Keratinocyte (primary cell): Measurements from ENCODE around the gene ECE2. TPM values are rescaled to one million over a fixed set of nuclear protein-coding genes. Genes with fewer than 3 reads are reported as not detected.
A peak's percentile ranks its signal among the peaks of the same experiment; 100 is the strongest.

ENCODE experiments used
- DNase-seq: peaks from one replicate; pipeline ENCODE4 v3.0.0-alpha.2; 2011; ENCODE audit warnings: low read depth, missing footprints, low spot score
- FAIRE-seq: peaks from 2 replicates; lab custom pipeline; 2011; peaks lifted over from hg19 to GRCh38; lab: Jason Lieb, UNC
- H2AFZ ChIP-seq: 2 replicates; pipeline ENCODE4 v1.6.0; 2012; ENCODE audit warnings: low read length, control low read depth, inconsistent platforms; ENCODE audit not compliant: control insufficient read depth
- H3K27ac ChIP-seq: 2 replicates; pipeline ENCODE4 v1.5.1; 2011; ENCODE audit warnings: low read length; ENCODE audit not compliant: control insufficient read depth, insufficient read depth
- H3K27me3 ChIP-seq: 3 replicates; pipeline ENCODE4 v1.6.0; 2011; ENCODE audit warnings: low read length; ENCODE audit not compliant: control insufficient read depth, insufficient read depth; ENCODE audit errors: extremely low read depth
- H3K36me3 ChIP-seq, 2 experiments: 2 replicates in 1 of 2; 3 replicates in 1 of 2; pipeline ENCODE4 v1.5.1; 2011; ENCODE audit warnings: low read length in 2 of 2, mild to moderate bottlenecking in 1 of 2; ENCODE audit not compliant: control insufficient read depth in 2 of 2, insufficient read depth in 2 of 2; ENCODE audit errors: extremely low read depth in 1 of 2
- H3K4me1 ChIP-seq: 3 replicates; pipeline ENCODE4 v1.5.1; 2011; ENCODE audit warnings: low read length; ENCODE audit not compliant: control insufficient read depth, insufficient read depth; ENCODE audit errors: extremely low read depth
- H3K4me2 ChIP-seq: 3 replicates; pipeline ENCODE4 v1.6.0; 2011; ENCODE audit warnings: low read depth, low read length; ENCODE audit not compliant: control insufficient read depth, insufficient read depth; ENCODE audit errors: extremely low read depth
- H3K4me3 ChIP-seq, 3 experiments: fragments of 200-600 bp in 1 of 3; sonication (generic) in 1 of 3; 2 replicates in 2 of 3; 3 replicates in 1 of 3; pipeline ENCODE4 v1.5.1; 2011 to 2016; ENCODE audit warnings: low read length in 3 of 3, mild to moderate bottlenecking in 3 of 3, control low read depth in 2 of 3, inconsistent platforms in 1 of 3, low read depth in 1 of 3, mixed read lengths in 1 of 3, mixed run types in 1 of 3, moderate library complexity in 1 of 3; ENCODE audit not compliant: control insufficient read depth in 2 of 3, insufficient read depth in 2 of 3; ENCODE audit errors: extremely low read depth in 1 of 3
- H3K79me2 ChIP-seq: 2 replicates; pipeline ENCODE4 v1.6.0; 2012; ENCODE audit warnings: low read length; ENCODE audit not compliant: control insufficient read depth, insufficient read depth
- H3K9ac ChIP-seq: 3 replicates; pipeline ENCODE4 v1.6.0; 2011; ENCODE audit warnings: low read length; ENCODE audit not compliant: control insufficient read depth, insufficient read depth; ENCODE audit errors: extremely low read depth
- H3K9me1 ChIP-seq: 3 replicates; pipeline ENCODE4 v1.6.0; 2011; ENCODE audit warnings: low read length; ENCODE audit not compliant: control insufficient read depth, insufficient read depth; ENCODE audit errors: extremely low read depth
- H3K9me3 ChIP-seq: 2 replicates; pipeline ENCODE4 v1.5.1; 2012; ENCODE audit warnings: low read depth, low read length; ENCODE audit not compliant: control insufficient read depth
- H4K20me1 ChIP-seq: 3 replicates; pipeline ENCODE4 v1.6.0; 2011; ENCODE audit warnings: low read length; ENCODE audit not compliant: control insufficient read depth, insufficient read depth; ENCODE audit errors: extremely low read depth
- EZH2 ChIP-seq: IDR thresholded peaks from one replicate; pipeline ENCODE4 v1.6.1; 2012; ENCODE audit warnings: inconsistent platforms, mild to moderate bottlenecking, low read length, moderate library complexity
- dilution Hi-C: fragments of 300-500 bp; cut with MboI; formaldehyde crosslinking; loops from one replicate; pipeline ENCODE4 v1.7.0; 2020; ENCODE audit warnings: low sequenced_read_pairs; ENCODE audit not compliant: extremely low pct_ligation_motif_present
- polyA plus RNA-seq, 5 experiments: library from polyadenylated mRNA; depleted of rRNA in 3 of 5; stranded (reverse) in 3 of 5; stranded (forward) in 1 of 5; unstranded in 1 of 5; fragments of >200 nt; gene quantifications; 1 replicate in 1 of 5; 2 replicates in 3 of 5; 3 replicates in 1 of 5; pipeline versions ENCODE4 v1.2.1 to v1.2.3, GENCODE V29; 2011 to 2012; ENCODE audit warnings: missing spikeins in 2 of 5, low read depth in 1 of 5, low replicate concordance in 1 of 5
- TF ChIP-seq, protein P1 (sequence below), 3 experiments: IDR thresholded peaks in 1 of 3; conservative IDR thresholded peaks in 1 of 3; optimal IDR thresholded peaks in 1 of 3; 2 replicates in 2 of 3; 3 replicates in 1 of 3; pipeline versions ENCODE3 to v1.5.1; 2011; ENCODE audit warnings: low read length in 3 of 3, mild to moderate bottlenecking in 3 of 3, moderate library complexity in 2 of 3, control low read depth in 1 of 3, inconsistent platforms in 1 of 3; ENCODE audit not compliant: insufficient read depth in 2 of 3; ENCODE audit errors: extremely low read depth in 1 of 3

ECE2 gene
- polyA plus RNA-seq, 1 donor (not counting 4 experiments of a cell fraction or from before 2014, with no cell fraction given): not detected

- H3K4me3 ChIP-seq: no peak overlapping the region
Observed at GRCh38 chr3:184228376-184229137, 47.3 kb upstream of the ECE2 start.

GRCh38 chr3:184229394-184230080 lies 46.3 kb upstream of the ECE2 start, which contains the start of gene VWA5B2:
TSS of gene VWA5B2 (plus strand) at chr3:184229585. CDS start at chr3:184230529, 944 bp downstream.
- FAIRE-seq: no peak
- H3K9ac ChIP-seq: no peak within 1 kb of the TSS
- H3K79me2 ChIP-seq: no peaks in the 10 kb centered on the region
- H2AFZ ChIP-seq: no peak within 1 kb of the TSS
- no peaks in the 10 kb centered on the region for H3K9me3 ChIP-seq
- TF ChIP-seq EZH2: peak; percentile 99
- TF ChIP-seq, protein P1, sequence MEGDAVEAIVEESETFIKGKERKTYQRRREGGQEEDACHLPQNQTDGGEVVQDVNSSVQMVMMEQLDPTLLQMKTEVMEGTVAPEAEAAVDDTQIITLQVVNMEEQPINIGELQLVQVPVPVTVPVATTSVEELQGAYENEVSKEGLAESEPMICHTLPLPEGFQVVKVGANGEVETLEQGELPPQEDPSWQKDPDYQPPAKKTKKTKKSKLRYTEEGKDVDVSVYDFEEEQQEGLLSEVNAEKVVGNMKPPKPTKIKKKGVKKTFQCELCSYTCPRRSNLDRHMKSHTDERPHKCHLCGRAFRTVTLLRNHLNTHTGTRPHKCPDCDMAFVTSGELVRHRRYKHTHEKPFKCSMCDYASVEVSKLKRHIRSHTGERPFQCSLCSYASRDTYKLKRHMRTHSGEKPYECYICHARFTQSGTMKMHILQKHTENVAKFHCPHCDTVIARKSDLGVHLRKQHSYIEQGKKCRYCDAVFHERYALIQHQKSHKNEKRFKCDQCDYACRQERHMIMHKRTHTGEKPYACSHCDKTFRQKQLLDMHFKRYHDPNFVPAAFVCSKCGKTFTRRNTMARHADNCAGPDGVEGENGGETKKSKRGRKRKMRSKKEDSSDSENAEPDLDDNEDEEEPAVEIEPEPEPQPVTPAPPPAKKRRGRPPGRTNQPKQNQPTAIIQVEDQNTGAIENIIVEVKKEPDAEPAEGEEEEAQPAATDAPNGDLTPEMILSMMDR (optimal IDR thresholded peaks at IDR 0.05 in 1 of 3, IDR thresholded peaks at IDR 0.05 in 1 of 3, conservative IDR thresholded peaks at IDR 0.05 in 1 of 3; ENCODE audit: extremely low read depth in 1 of 3, insufficient read depth in 2 of 3, low read length in 3 of 3): no peak
- no peak within 1 kb of the TSS for H3K27ac ChIP-seq
- dilution Hi-C loops: no loop called here
- H3K9me1 ChIP-seq: no peaks in the 10 kb centered on the region
- H3K36me3 ChIP-seq: no peaks in the 10 kb centered on the region
- peaks cover 9% of the 10 kb centered on the region for H3K4me1 ChIP-seq
- no peak for DNase-seq
- H4K20me1 ChIP-seq: no peaks in the 10 kb centered on the region
- peaks cover 59% of the 10 kb centered on the region for H3K27me3 ChIP-seq
- peak within 1 kb of the TSS; percentile 67 for H3K4me2 ChIP-seq
- peak within 1 kb of the TSS in 2 of 3 experiments; percentile 25 to 49 for H3K4me3 ChIP-seq

More at GRCh38 chr3:184228376-184229137, 47.3 kb upstream of the ECE2 start:
- Histone ChIP-seq H3K27me3 (peaks cover 61% of the 10 kb centered on the region), H4K20me1 (no peaks in the 10 kb centered on the region), H2AFZ (no peak overlapping the region), H3K9me3 (no peaks in the 10 kb centered on the region), H3K27ac (no peak overlapping the region), H3K4me1 (peaks cover 3% of the 10 kb centered on the region), H3K36me3 (no peaks in the 10 kb centered on the region), H3K9me1 (no peaks in the 10 kb centered on the region), H3K9ac (no peak overlapping the region), H3K79me2 (no peaks in the 10 kb centered on the region), H3K4me2 (no peak overlapping the region)
- DNase-seq (no peak), FAIRE-seq (no peak)
- TF ChIP-seq, protein P1 (optimal IDR thresholded peaks at IDR 0.05 in 1 of 3, IDR thresholded peaks at IDR 0.05 in 1 of 3, conservative IDR thresholded peaks at IDR 0.05 in 1 of 3; ENCODE audit: extremely low read depth in 1 of 3, insufficient read depth in 2 of 3, low read length in 3 of 3): peak in 1 of 3 experiments; percentile 5
- TF ChIP-seq EZH2: peak; percentile 59
- dilution Hi-C loops: no loop called here
